ENCODE results near the gene BEST1.

- TF ChIP-seq CTCF (conservative IDR thresholded peaks at IDR 0.05 in 1 of 2, IDR thresholded peaks at IDR 0.05 in 1 of 2; ENCODE audit: extremely low read depth in 1 of 2, insufficient read depth in 1 of 2, low read depth in 1 of 2, low read length in 2 of 2) (no peak), EZH2 (IDR thresholded peaks at IDR 0.05; ENCODE audit: borderline replicate concordance, low read length) (no peak)
Measured at GRCh38 chr11:61924064-61924455, 26.1 kb upstream of the BEST1 start.
